GM06990 (cell line): Measurements from ENCODE around the gene HSPBP1.

ENCODE experiments used
- DNase-seq: peaks from one replicate; pipeline ENCODE4 v3.0.0-alpha.2; 2011; ENCODE audit not compliant: insufficient read length; ENCODE audit errors: extremely low read depth
- H3K27me3 ChIP-seq: replicated peaks from 2 replicates; pipeline ENCODE4 v1.6.0; 2011; ENCODE audit warnings: low read length; ENCODE audit not compliant: control insufficient read depth, insufficient read depth
- H3K36me3 ChIP-seq: 2 replicates; pipeline ENCODE4 v1.5.1; 2011; ENCODE audit warnings: low read length; ENCODE audit not compliant: control insufficient read depth, insufficient read depth
- H3K4me3 ChIP-seq: replicated peaks from 2 replicates; pipeline ENCODE4 v1.5.1; 2011; ENCODE audit warnings: low read depth, mild to moderate bottlenecking, control low read depth, low read length
- TF ChIP-seq, protein P1 (sequence below): IDR thresholded peaks from 2 replicates; pipeline ENCODE4 v1.5.1; 2011; ENCODE audit warnings: low read length, control low read depth, mild to moderate bottlenecking, inconsistent platforms; ENCODE audit not compliant: insufficient read depth, poor library complexity, severe bottlenecking

The HSPBP1 gene

DNA sequence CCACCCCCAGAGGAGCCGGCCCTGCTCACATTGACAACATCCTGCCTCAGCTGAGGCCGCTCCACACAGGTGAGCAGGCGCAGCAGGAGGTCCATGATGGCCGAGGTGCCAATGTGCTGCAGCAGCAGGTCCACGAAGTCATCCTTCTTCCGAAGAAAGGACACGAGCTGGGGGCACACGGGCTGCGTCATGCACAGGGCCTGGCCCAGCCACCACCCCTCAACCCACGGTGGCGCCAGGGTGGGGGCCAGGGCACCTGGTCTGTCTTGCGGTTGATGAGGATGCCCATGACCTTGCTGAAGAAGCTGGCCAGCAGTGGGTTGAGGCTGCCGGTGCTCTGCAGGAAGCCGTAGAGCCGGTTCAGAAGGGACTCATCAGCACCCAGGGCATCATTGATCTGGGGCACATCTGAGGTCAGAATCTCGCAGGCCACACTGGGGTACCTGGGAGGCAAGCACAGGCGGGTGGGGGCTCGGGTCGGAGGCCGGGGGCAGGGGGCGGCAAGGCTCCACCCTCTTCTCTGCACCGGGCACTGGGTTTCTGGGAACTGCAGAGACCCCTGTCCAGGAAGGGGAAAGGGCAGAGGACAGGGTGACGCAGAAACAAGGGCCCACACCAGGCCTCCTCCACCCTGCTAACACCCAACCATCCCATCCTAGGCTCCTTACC lies 34.5 kb downstream of the HSPBP1 start:
- no peak for DNase-seq
- peaks cover 64% of the 10 kb centered on the region for H3K36me3 ChIP-seq
- H3K27me3 ChIP-seq: no peaks in the 10 kb centered on the region
- TF ChIP-seq, protein P1, sequence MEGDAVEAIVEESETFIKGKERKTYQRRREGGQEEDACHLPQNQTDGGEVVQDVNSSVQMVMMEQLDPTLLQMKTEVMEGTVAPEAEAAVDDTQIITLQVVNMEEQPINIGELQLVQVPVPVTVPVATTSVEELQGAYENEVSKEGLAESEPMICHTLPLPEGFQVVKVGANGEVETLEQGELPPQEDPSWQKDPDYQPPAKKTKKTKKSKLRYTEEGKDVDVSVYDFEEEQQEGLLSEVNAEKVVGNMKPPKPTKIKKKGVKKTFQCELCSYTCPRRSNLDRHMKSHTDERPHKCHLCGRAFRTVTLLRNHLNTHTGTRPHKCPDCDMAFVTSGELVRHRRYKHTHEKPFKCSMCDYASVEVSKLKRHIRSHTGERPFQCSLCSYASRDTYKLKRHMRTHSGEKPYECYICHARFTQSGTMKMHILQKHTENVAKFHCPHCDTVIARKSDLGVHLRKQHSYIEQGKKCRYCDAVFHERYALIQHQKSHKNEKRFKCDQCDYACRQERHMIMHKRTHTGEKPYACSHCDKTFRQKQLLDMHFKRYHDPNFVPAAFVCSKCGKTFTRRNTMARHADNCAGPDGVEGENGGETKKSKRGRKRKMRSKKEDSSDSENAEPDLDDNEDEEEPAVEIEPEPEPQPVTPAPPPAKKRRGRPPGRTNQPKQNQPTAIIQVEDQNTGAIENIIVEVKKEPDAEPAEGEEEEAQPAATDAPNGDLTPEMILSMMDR: no peak
- no peak overlapping the region for H3K4me3 ChIP-seq

DNA sequence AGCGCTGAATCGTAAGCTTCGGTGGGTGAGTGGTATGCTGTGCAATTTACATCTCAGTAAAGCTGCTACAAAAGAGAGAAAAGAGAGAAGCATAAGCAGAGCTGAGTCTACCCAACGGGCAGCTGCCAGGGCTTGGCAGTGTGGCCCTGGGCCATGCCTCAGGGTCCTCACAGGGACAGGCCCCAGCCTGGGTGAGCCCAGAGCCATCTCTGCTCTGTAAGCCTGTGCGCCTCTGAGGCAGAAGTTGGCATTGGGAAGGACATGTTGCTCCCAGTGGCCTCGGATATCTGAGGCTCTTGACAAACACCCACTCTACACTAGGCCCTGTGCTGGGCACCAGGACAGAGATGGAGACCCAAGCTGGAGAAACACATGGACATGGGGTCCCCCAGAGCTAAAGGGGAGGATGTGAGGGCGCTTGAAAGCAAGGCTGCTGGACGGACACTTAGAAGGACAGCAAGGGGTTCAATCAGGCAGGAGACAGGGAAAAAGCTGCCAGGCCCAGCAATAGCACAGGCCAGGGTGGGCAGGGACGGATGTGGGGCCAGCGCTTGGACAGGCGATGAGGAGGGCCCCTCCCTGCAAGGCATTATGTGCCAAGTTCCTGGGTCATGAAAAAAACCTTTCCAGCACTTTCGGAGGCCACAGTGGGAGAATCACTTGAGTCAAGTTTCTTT lies 35.8 kb downstream of the HSPBP1 start:
- DNase-seq: no peak
- Histone ChIP-seq H3K27me3 (no peaks in the 10 kb centered on the region), H3K4me3 (no peak overlapping the region), H3K36me3 (peaks cover 71% of the 10 kb centered on the region)
- TF ChIP-seq, protein P1: no peak

DNA sequence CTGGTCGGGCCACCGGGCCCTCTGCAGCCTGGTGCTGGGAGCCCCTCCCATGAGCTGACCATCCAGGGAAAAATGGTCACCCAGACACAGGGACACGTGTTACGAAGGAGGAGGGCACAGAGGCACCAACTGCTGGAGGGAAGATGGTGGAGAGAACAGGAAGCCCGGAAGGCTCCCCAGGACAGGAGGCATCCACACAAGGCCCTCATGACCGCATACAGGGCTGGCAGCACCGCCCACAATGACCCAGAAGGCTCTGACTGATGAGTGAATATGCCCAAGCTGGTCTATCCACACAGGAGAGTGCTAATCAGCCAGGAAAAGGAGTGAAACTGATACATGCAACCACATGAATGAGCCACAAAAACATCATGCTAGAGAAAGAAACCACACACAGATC lies 37.4 kb downstream of the HSPBP1 start:
- TF ChIP-seq, protein P1: no peak
- Histone ChIP-seq H3K36me3 (peaks cover 71% of the 10 kb centered on the region), H3K27me3 (no peaks in the 10 kb centered on the region)

DNA sequence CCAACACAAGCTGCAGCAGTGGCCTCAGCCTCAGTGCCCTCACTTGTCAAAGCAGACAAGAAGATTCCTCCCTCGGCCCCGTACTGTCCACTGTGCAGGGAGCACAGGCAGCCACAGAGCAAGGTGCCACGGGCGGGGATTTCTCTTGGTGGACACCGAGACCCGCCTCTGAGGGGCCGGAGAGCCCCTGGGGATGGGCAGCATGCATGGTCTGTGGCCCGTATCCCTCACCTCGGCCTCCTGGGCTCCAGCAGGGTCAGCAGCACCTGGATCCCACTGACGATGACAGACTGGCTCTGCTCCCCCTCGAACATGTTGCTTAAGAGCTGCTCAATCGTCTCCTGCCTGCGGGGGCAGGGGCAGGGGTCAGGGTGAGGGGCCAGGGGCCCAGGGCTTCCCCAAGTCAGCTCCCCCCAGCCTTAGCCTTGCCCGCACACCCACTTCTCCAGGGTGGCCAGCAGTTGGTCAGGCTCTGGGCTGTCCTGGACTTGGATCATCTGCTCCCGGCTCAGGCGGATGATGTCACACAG lies 37.9 kb downstream of the HSPBP1 start:
- Histone ChIP-seq H3K27me3 (no peaks in the 10 kb centered on the region), H3K4me3 (no peak overlapping the region), H3K36me3 (peaks cover 70% of the 10 kb centered on the region)
- DNase-seq: no peak
- TF ChIP-seq, protein P1: no peak

More for the DNA sequence above, 37.4 kb downstream of the HSPBP1 start:
- DNase-seq: no peak
- no peak overlapping the region for H3K4me3 ChIP-seq

DNA sequence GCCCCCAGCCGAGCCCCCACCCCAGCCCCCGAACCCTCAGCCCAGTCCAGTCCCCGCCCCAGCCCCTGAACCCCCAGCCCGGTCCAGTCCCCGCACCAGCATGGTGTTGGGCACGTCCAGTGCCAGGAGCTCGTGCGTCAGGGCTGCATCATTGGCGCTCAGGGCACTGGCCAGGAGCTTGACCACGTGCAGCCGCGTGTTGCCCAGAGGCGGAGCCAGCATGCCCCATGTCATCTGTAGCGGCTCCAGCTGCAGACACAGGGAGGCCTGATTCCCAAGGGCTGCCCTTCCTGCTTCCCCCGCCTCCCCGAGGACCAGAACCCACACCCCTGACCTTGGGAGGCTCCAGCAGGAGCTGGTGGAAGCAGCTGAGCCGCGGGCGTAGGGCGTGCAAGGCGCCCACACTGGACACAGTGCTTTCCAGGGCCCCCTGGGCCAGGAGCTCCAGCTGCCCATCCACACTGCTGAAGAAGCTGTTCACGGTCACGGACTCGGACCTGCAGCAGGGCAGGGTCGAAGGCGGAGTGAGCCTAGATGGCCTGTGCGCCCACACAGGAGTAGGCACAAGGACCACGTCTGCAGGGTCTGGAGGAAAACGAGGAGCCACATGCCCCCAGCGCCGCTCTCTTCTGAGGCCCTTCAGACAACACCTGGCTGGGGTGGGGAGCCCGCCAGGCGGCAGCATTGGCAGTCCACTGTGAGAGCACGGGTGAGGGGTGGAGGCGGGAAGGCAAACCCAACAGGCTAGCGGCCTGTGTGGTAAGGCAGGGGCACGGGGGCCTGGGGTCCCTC lies 38.6 kb downstream of the HSPBP1 start:
- no peak for DNase-seq
- Histone ChIP-seq H3K27me3 (no peaks in the 10 kb centered on the region), H3K36me3 (peaks cover 71% of the 10 kb centered on the region), H3K4me3 (no peak overlapping the region)
- TF ChIP-seq, protein P1: no peak
